Measurements from ENCODE around the gene AKAP5.

GRCh38 chr14:64440494-64440893 is 24.8 kb upstream of the AKAP5 start:
- no peak for TF ChIP-seq CTCF (IDR thresholded peaks at IDR 0.05)
- TF ChIP-seq POLR2A (IDR thresholded peaks at IDR 0.05) = no peak

Data from suprapubic skin (tissue), 3 donors.